ENCODE measurements around the gene RFX2.
"Not testable (repeated sequence)": the region's sequence is repeated elsewhere in the genome, so short reads cannot be mapped to it uniquely, and the experiment has no call there.

Gene RFX2

DNA sequence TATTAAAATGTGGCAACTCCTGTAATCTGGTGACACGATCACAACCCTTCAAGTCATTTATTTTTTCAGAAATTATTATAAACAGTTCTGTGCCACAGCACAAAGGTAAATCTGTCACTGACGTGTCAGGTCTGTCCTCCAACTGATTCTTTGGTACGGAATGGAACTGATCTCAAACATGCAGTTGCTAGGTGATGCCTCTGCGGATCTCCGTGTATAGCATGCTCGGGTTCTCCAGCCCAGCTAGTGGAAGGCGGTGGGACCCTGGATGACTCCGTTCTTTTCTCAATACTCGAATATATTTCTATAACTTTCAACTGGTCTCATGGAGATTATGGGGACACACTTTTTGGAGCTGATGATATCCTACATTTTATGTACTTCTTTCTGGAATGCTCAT, 143.4 kb downstream of the RFX2 start:
- DNase-seq = no peak

- DNase-seq = no peak
Observed at GRCh38 chr19:5966215-5966614, 144.1 kb downstream of the RFX2 start.

DNA sequence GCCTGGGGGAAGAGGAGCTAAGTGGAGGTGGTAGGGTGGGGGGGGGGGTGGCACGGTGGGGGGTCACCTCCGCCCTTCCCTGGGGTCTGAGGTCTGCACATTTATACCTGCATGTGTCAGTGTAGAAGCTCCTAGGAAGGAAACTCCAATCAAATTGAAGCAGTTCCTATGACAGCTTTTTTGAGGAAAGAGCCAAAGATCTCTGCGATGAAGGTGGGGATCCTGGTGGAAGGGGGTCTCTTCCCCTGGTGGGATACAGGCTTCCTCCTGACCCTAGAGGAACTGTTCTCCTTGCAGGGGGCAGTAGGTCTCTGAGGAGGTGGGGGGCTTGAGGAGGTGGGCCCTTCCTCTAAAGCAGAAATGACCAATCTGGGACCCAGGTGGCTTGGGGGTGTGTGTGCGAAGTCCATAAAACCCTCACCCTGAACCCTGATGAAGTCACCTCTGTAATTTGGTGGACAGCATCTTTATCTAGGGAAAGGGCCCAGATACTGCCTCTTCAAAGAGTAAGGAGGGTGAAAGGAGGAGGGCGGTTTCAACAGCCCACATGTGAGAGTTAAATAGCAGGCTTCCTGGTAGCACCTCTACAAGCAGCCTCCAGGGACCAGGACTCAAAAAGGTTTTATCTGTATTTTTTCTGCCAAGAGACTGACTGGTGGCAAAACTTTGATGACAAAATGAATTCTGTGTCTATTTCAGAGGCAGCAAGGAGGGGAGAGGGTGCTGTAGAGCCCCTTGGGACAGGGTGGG, 145.3 kb downstream of the RFX2 start:
- DNase-seq = no peak

- DNase-seq = no peak
Observed at GRCh38 chr19:5963855-5964254, 146.4 kb downstream of the RFX2 start.

DNA sequence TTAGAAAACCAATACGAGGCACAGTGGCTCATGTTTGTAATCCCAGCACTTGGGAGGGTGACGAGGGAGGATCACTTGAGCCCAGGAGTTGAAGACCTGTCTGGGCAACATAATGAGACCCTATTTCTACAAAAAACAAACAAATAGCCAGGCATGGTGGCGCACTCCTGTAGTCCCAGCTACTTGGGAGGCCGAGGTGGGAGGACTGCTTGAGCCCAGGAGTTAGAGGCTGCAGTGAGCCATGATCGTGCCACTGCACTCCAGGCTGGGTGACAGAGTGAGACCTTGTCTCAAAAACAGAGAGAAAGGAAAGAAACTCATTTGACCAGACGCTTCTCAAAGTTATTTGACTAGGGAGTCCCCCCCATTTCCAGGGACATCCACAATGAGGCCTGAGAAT, 147.0 kb downstream of the RFX2 start:
- DNase-seq = not testable (repeated sequence)

DNA sequence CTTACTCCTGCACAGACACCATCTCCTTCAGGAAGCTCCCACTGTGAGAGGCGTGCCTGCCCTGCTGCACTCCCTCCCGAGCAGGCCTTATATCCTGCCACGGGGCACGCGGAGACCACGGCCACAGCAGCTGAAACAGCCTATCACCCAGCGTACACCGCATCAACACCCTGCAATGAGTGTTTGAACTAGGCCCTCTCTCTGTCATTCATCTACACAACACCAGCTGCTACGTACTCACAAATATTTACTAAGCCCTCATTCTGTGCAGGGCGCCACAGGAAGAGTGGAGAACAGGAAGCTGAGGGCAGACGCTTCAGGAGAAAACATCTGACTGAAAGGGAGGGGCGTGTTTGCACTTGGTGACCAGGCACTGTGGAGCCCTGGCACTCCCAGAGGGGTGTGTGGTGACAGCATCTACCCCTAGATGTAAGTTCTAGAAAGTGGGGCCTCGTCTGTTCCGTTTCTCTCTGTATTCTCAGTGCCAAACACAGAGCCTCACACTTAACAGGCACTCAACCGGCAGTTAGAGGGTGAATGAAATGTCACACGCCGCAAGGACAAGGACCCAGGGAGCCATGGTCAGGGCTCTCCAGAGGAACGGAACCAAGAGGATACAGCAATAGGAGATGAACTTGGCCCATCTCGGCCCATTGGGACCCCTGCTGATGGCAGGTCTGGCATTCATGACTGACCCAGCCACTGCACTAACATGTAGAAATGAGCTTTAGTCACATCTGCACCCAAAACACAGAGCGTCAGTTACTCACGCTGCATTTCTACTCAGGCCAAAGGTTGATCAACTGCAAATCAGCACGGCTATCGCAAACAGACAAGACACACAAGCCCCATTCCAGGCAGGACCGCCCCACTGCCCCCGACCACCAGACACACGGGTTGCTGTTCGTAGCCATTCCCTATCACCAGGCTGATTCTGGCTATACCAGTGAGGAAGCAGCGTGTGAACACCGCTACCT, 148.0 kb downstream of the RFX2 start:
- peak; percentile 50 for DNase-seq

GRCh38 chr19:5961641-5961968, 148.7 kb downstream of the RFX2 start:
- DNase-seq = not testable (repeated sequence)

GRCh38 chr19:5960005-5961001, 150.0 kb downstream of the RFX2 start:
- no peak for DNase-seq

- DNase-seq = no peak
Observed at GRCh38 chr19:5959260-5960004, 150.9 kb downstream of the RFX2 start.

- no peak for DNase-seq
Observed at GRCh38 chr19:5958851-5959122, 151.5 kb downstream of the RFX2 start.

DNA sequence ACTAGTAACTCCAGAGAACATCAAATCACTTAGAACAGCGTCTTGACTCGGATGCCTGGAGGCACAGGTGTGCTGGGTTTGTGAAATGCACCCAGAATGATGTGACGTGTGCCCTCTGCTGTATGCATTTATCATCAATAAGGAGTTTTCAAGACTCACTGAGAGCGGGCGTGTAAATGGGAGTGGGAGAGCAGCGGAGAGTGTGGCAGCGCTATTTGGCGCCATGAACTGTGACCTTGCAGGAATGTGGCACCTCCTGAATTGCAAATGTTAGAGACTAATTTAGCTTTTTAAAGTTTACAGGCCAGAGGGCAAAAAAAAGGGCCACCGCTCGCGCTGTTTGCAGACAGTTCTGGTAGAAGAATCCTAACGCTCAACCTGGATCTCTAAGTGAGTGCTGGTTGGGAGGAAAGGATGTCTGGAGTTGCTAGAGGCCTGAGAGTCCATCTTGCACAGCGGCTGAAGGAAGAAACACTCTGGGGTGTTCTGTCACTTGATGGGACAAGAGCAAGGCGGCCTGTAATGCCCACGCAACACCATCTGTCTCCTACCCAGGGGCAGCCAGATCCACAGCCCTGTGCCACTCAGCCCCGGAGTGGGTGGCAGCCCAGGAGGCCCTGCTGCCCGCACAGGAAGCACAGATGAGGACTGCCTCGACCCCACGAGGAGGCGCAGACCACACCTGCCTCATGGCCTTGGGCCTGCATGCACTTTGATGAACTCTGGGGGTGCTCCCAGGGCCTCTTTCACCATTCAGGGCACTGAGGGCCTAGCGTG, 152.0 kb downstream of the RFX2 start:
- DNase-seq = no peak

DNA sequence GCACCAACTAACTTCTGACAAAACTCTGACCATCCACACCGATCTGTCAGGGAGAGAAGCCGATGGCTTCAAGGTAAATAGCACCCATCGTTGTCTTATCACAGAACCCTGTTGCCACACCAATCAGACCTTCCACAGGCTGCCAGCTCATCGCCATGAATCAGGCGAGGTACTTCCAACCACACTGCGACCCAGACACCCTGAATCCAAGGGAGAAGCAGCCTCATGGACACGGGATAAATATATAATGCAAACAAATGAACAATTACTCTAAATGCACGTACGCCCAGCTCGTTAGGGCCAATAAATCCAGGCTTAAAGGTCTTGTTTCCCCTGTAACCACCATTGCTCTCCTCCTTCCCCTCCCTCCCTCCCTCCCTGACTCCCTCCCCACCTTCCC, 153.1 kb downstream of the RFX2 start:
- no peak for DNase-seq

DNA sequence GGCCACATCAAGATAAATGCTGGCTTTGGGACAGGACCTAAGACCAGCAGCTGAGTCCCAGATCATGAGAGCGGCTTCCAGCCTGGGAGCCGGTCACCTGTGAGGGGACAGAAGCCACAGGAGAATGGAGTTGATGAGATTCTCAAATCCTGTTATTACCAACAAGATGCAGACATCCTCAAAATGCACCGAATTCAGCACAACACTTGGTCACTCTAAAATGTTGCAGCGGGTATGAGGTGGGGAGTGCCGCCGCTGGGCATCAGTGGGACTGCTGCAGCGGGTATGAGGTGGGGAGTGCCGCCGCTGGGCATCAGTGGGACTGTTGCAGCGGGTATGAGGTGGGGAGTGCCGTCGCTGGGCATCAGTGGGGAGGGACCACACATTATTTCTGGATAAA, 153.6 kb downstream of the RFX2 start:
- DNase-seq = no peak

DNA sequence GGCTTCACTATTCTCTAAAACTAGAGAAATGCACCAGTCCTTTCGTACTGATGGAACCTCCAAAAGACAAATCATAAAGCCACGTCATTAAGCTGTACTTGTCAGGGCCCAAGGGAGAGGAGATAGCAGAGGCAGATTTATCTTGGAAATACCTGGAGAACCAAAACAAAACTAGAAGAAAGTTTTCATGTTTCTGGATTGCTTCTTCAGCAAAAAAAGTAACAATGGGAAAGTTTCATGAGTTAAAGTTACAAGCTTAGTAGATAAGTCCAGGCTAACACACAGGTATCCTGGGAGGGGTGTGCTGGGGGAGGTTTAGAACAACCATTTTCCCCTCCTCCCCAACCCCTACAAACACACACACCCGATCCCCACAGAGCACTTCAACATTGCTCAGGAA, 154.0 kb downstream of the RFX2 start:
- DNase-seq = no peak

DNA sequence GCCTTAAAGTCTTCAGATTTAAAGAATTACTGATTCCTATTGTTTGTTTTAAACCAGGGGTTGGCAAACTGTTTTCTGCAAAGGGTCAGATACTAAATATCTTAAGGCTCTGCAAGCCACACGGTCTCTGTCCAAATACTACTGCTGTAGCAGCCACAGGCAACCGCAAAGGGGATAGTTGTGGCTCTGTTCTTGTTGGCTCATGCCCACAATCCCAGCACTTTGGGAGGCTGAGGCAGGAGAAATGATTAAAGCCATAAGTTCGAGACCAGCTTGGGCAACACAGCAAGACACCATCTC, 154.7 kb downstream of the RFX2 start:
- DNase-seq = no peak

GRCh38 chr19:5954293-5954692, 156.0 kb downstream of the RFX2 start:
- no peak for DNase-seq

- no peak for DNase-seq
Observed at GRCh38 chr19:5953680-5954213, 156.6 kb downstream of the RFX2 start.

DNA sequence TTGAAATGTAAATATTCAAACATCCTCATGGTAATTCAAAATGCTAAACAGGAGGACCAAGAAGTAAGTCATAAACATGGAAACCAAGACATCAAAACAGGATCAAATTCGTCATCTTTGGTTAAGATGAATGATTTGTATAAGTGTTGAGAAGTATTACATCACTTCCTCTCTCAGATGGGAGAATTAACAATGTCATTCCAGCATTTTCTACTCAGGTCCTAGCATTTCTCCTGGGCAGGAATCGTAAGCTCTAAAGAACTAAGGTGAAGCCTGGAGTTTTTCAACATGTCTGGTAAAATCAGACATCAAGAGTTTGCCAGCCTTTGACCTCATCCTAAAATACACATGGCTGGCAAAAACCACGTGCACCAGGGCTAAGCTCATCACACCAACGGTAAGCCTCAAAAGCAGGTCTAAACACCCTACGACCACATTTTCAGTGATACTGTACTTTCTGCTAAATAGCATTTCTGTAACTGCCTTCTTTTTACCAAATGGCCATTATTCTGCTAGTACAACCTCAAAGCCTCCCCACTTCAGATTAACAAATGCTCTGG, 157.2 kb downstream of the RFX2 start:
- no peak for DNase-seq

- peak; percentile 3 for DNase-seq
Observed at GRCh38 chr19:5952193-5953029, 157.9 kb downstream of the RFX2 start.

DNA sequence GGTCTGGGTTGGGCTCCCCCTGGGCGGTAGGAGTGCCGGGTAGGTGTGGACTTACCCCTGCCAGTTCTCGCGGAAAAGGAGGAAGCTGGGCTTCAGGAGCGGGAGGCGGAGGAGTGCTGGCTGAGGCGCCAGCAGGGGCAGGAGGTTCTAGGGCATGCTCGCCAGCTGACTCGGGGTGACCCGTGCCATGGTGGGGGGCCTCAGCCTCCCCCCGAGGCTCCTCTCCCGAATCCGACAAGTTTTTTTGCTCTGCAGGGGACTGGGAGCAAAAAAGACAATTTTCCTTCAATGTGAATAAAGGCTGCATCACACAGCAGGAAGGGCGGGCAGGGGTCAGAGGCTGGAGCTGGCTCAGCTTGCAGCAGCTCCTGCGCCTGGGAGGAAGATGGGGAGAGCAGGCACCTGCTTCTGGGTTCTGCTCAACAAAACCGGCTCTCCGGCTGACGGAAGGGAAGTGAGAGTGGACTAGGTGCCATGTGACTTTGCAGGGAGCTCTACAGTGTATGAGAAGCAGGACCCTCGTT, 158.9 kb downstream of the RFX2 start:
- DNase-seq = no peak

All from NCI-H1105 treated with DMSO at 0.1 percent for 48 hours (cell line).